HL-60/S4 treated with retinoic acid at 250 ng/mL for 4 days and 3 days (cell line): ENCODE measurements around the gene RPAP3.

Experiments used
- in situ Hi-C: fragments of 300-500 bp; cut with MboI; formaldehyde crosslinking; loops from 2 replicates; pipeline ENCODE4 v1.7.0; 2022; ENCODE audit warnings: low sequenced_read_pairs

The RPAP3 gene

GRCh38 chr12:47744005-47744651 lies 38.3 kb upstream of the RPAP3 start:
- in situ Hi-C loops, result loop anchor here (25.0 kb wide), 1 partner anchor 418 kb away; the partner anchor contains the start of gene ASB8

- in situ Hi-C loops, result loop anchor here (25.0 kb wide), 1 partner anchor 419 kb away; the partner anchor contains the start of gene ASB8
Observed at GRCh38 chr12:47743311-47743860, 37.6 kb upstream of the RPAP3 start.

GRCh38 chr12:47742253-47742825 lies 36.5 kb upstream of the RPAP3 start:
- in situ Hi-C loops, result loop anchor here (25.0 kb wide), 1 partner anchor 420 kb away; the partner anchor contains the start of gene ASB8

- in situ Hi-C loops, result loop anchor here (25.0 kb wide), 1 partner anchor 421 kb away; the partner anchor contains the start of gene ASB8
Observed at GRCh38 chr12:47741340-47741703, 35.5 kb upstream of the RPAP3 start.

GRCh38 chr12:47740606-47741339 lies 34.9 kb upstream of the RPAP3 start:
- in situ Hi-C loops, result loop anchor here (25.0 kb wide), 1 partner anchor 422 kb away; the partner anchor contains the start of gene ASB8

GRCh38 chr12:47739979-47740378 lies 34.1 kb upstream of the RPAP3 start:
- in situ Hi-C loops, result loop anchor here (25.0 kb wide), 1 partner anchor 422 kb away; the partner anchor contains the start of gene ASB8

GRCh38 chr12:47739297-47739696 lies 33.5 kb upstream of the RPAP3 start:
- in situ Hi-C loops, result loop anchor here (25.0 kb wide), 1 partner anchor 423 kb away; the partner anchor contains the start of gene ASB8

GRCh38 chr12:47737936-47738594 lies 32.2 kb upstream of the RPAP3 start:
- in situ Hi-C loops, result loop anchor here (25.0 kb wide), 1 partner anchor 424 kb away; the partner anchor contains the start of gene ASB8

- in situ Hi-C loops, result loop anchor here (25.0 kb wide), 1 partner anchor 425 kb away; the partner anchor contains the start of gene ASB8
Observed at GRCh38 chr12:47736877-47737676, 31.2 kb upstream of the RPAP3 start.

GRCh38 chr12:47736216-47736615 lies 30.4 kb upstream of the RPAP3 start:
- in situ Hi-C loops, result loop anchor here (25.0 kb wide), 1 partner anchor 426 kb away; the partner anchor contains the start of gene ASB8

- in situ Hi-C loops, result loop anchor here (25.0 kb wide), 1 partner anchor 427 kb away; the partner anchor contains the start of gene ASB8
Observed at GRCh38 chr12:47735649-47736048, 29.8 kb upstream of the RPAP3 start.

- in situ Hi-C loops, result loop anchor here (25.0 kb wide), 1 partner anchor 427 kb away; the partner anchor contains the start of gene ASB8
Observed at GRCh38 chr12:47734725-47735480, 29.1 kb upstream of the RPAP3 start.

- in situ Hi-C loops, result loop anchor here (25.0 kb wide), 1 partner anchor 429 kb away; the partner anchor contains the start of gene ASB8
Observed at GRCh38 chr12:47733142-47733541, 27.3 kb upstream of the RPAP3 start.

GRCh38 chr12:47732504-47732903 lies 26.7 kb upstream of the RPAP3 start:
- in situ Hi-C loops, result loop anchor here (25.0 kb wide), 1 partner anchor 430 kb away; the partner anchor contains the start of gene ASB8

GRCh38 chr12:47731723-47732122 lies 25.9 kb upstream of the RPAP3 start:
- in situ Hi-C loops, result loop anchor here (25.0 kb wide), 1 partner anchor 431 kb away; the partner anchor contains the start of gene ASB8

- in situ Hi-C loops, result loop anchor here (25.0 kb wide), 1 partner anchor 432 kb away; the partner anchor contains the start of gene ASB8
Observed at GRCh38 chr12:47730341-47730744, 24.5 kb upstream of the RPAP3 start.

- in situ Hi-C loops, result loop anchor here (25.0 kb wide), 1 partner anchor 433 kb away; the partner anchor contains the start of gene ASB8
Observed at GRCh38 chr12:47729233-47729632, 23.4 kb upstream of the RPAP3 start.

GRCh38 chr12:47725893-47726292 lies 20.1 kb upstream of the RPAP3 start:
- in situ Hi-C loops, result loop anchor here (25.0 kb wide), 1 partner anchor 436 kb away; the partner anchor contains the start of gene ASB8
